Inferior parietal cortex (tissue), 1 donor: ENCODE measurements around the gene POLN.

ENCODE experiments used
- DNase-seq: peaks from one replicate; pipeline ENCODE4 v3.0.0-alpha.2; 2016; ENCODE audit errors: extremely low spot score

The POLN gene

GRCh38 chr4:2070421-2071251 lies 171.3 kb downstream of the POLN start:
- DNase-seq = no peak

- no peak for DNase-seq
Measured at GRCh38 chr4:2069986-2070385, 171.9 kb downstream of the POLN start.

GRCh38 chr4:2069161-2069971 lies 172.6 kb downstream of the POLN start:
- no peak for DNase-seq

GRCh38 chr4:2068566-2068965 lies 173.4 kb downstream of the POLN start:
- no peak for DNase-seq

GRCh38 chr4:2068198-2068470 lies 173.8 kb downstream of the POLN start:
- DNase-seq = no peak

GRCh38 chr4:2067446-2068197 lies 174.3 kb downstream of the POLN start:
- no peak for DNase-seq

- DNase-seq = no peak
Measured at GRCh38 chr4:2066571-2067445, 175.1 kb downstream of the POLN start.

- no peak for DNase-seq
Measured at GRCh38 chr4:2066011-2066551, 175.8 kb downstream of the POLN start.

- no peak for DNase-seq
Measured at GRCh38 chr4:2065106-2065930, 176.6 kb downstream of the POLN start.

- no peak for DNase-seq
Measured at GRCh38 chr4:2064276-2064991, 177.5 kb downstream of the POLN start.

GRCh38 chr4:2063557-2064275 lies 178.2 kb downstream of the POLN start:
- no peak for DNase-seq

- DNase-seq = no peak
Measured at GRCh38 chr4:2062808-2063524, 179.0 kb downstream of the POLN start.

- no peak for DNase-seq
Measured at GRCh38 chr4:2062168-2062807, 179.6 kb downstream of the POLN start.

GRCh38 chr4:2061186-2062131 lies 180.5 kb downstream of the POLN start:
- DNase-seq = no peak

- DNase-seq = no peak
Measured at GRCh38 chr4:2060611-2061185, 181.2 kb downstream of the POLN start.
